Measurements from ENCODE around the gene GJC3.

Gene GJC3

GRCh38 chr7:99918959-99919813 lies 10.2 kb downstream of the GJC3 start, which contains the start of gene TRIM4:
TSS of gene TRIM4 (minus strand) at chr7:99919530. CDS start at chr7:99919401, 129 bp downstream.
- POLR2A ChIA-PET (ENCODE audit: low non-redundant PET), result interaction anchor here (0.6 to 1.2 kb wide), 2 partner anchors 10 to 182 kb away, joined by 3 read pairs; partner anchors contain the start of genes AP4M1, GJC3 and MCM7
- CTCF ChIA-PET, result interaction anchor here (0.5 to 1.6 kb wide), 6 partner anchors 10 to 226 kb away, joined by 3 to 4 read pairs (median 3); partner anchors contain the start of gene GJC3

GRCh38 chr7:99910976-99911375 lies 18.4 kb downstream of the GJC3 start:
- no peak for TF ChIP-seq CTCF (conservative IDR thresholded peaks at IDR 0.05; ENCODE audit: low read depth)
- no peak for DNase-seq (ENCODE audit: low spot score)
- POLR2A ChIA-PET (ENCODE audit: low non-redundant PET), result no interaction called here
- CTCF ChIA-PET, result no interaction called here
- H3K27ac ChIP-seq, result no peak overlapping the region

More at GRCh38 chr7:99918959-99919813, 10.2 kb downstream of the GJC3 start, which contains the start of gene TRIM4:
- peak; percentile 76 for TF ChIP-seq CTCF (conservative IDR thresholded peaks at IDR 0.05; ENCODE audit: low read depth)
- peak; percentile 86 for DNase-seq (ENCODE audit: low spot score)
- peak within 1 kb of the TSS; percentile 87 for H3K27ac ChIP-seq

- H3K27ac ChIP-seq, result no peak overlapping the region
- TF ChIP-seq CTCF (conservative IDR thresholded peaks at IDR 0.05; ENCODE audit: low read depth), result no peak
- DNase-seq (ENCODE audit: low spot score), result no peak
- POLR2A ChIA-PET (ENCODE audit: low non-redundant PET), result no interaction called here
- CTCF ChIA-PET, result no interaction called here
Observed at GRCh38 chr7:99901581-99901980, 27.8 kb downstream of the GJC3 start.

- POLR2A ChIA-PET (ENCODE audit: low non-redundant PET), result no interaction called here
- no peak for TF ChIP-seq CTCF (conservative IDR thresholded peaks at IDR 0.05; ENCODE audit: low read depth)
- CTCF ChIA-PET, result no interaction called here
- H3K27ac ChIP-seq, result no peak overlapping the region
- DNase-seq (ENCODE audit: low spot score), result no peak
Observed at GRCh38 chr7:99899830-99900519, 29.4 kb downstream of the GJC3 start.

GRCh38 chr7:99898836-99899235 lies 30.6 kb downstream of the GJC3 start:
- CTCF ChIA-PET, result interaction anchor here (0.6 kb wide), 1 partner anchor 18 kb away, joined by 3 read pairs; no protein-coding TSS in a partner anchor
- no peak for TF ChIP-seq CTCF (conservative IDR thresholded peaks at IDR 0.05; ENCODE audit: low read depth)
- DNase-seq (ENCODE audit: low spot score), result no peak
- no peak overlapping the region for H3K27ac ChIP-seq
- POLR2A ChIA-PET (ENCODE audit: low non-redundant PET), result no interaction called here

GRCh38 chr7:99898023-99898357 lies 31.4 kb downstream of the GJC3 start:
- ChIA-PET CTCF (no interaction called here), POLR2A (ENCODE audit: low non-redundant PET) (no interaction called here)
- no peak for DNase-seq (ENCODE audit: low spot score)
- TF ChIP-seq CTCF (conservative IDR thresholded peaks at IDR 0.05; ENCODE audit: low read depth), result no peak
- no peak overlapping the region for H3K27ac ChIP-seq
